Activated naive CD8-positive, alpha-beta T cell treated with anti-CD3 and anti-CD28 coated beads, Interleukin-2, amount 10 ng/mL, durations not matched to agents 7 days and 5 days (primary cell): ENCODE results near the gene LGMN. TPM values are rescaled to one million over a fixed set of nuclear protein-coding genes. Genes with fewer than 3 reads are reported as not detected.

Source experiments
- ATAC-seq: fragments of 150-1000 bp; cut with Tn5 transposase; one replicate; pipeline ENCODE4 v1.10.0; 2021; ENCODE audit warnings: low read depth, moderate library complexity
- POLR2A ChIA-PET: fragments of 350-600 bp; sonication (Branson Sonifier 250); formaldehyde crosslinking; loops from one replicate; lab custom pipeline; 2021; ENCODE audit warnings: antibody characterized with exemption; lab: Charles Lee
- DNase-seq: peaks from one replicate; pipeline ENCODE4 v3.0.0; 2021
- H3K27ac Mint-ChIP-seq: one replicate; pipeline ENCODE4 v1.8.0; 2022; ENCODE audit warnings: mild to moderate bottlenecking, mixed read lengths
- H3K27me3 Mint-ChIP-seq: one replicate; pipeline ENCODE4 v1.8.0; 2022; ENCODE audit warnings: mild to moderate bottlenecking, moderate library complexity, mixed read lengths
- H3K36me3 Mint-ChIP-seq: one replicate; pipeline ENCODE4 v1.8.0; 2021; ENCODE audit warnings: mild to moderate bottlenecking, mixed read lengths
- H3K4me1 Mint-ChIP-seq: one replicate; pipeline ENCODE4 v1.8.0; 2021; ENCODE audit warnings: mixed read lengths
- H3K4me3 Mint-ChIP-seq: one replicate; pipeline ENCODE4 v1.8.0; 2022; ENCODE audit warnings: mild to moderate bottlenecking, moderate library complexity, mixed read lengths
- H3K9me3 Mint-ChIP-seq: one replicate; pipeline ENCODE4 v1.8.0; 2021; ENCODE audit warnings: mixed read lengths
- total RNA-seq, 2 experiments: library from RNA; stranded (reverse); gene quantifications; one replicate each; pipeline ENCODE4 v1.2.3, GENCODE V29; 2021

The LGMN gene
- total RNA-seq, 2 experiments from 2014 or later, result 13.4 to 16.7 TPM

DNA sequence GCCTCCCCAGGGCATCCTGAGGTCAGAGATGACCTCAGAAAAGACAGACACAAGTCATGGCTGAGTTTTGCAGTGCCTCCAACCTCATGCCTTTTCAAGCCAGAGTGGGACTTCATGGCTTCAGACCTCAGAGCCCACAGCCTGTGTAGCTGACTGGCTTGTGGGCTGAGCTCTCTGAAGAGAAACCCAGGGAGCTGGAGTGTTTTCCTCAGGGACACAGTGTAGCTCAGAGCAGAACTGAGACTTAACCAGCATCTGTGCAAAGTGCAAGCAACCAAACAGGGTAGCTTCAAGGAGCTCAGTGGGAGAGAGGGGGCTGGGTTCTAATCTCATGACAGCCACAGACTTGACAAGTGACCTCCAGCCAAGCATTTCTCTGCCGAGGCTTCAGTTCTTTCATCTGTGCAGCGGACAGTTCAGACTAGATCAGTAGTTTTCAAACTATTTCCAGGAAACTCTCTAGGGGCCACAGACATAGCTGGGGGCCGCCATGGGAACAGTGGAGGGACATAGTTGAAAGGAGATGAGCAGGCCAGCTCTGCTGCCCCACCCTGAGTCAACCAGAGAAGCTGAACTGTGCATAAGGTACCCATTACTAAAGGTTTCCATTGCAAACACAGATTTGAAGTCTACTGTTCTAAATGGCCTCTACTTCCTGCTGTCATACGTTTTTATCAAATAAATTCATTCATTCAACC lies 80.0 kb downstream of the LGMN start:
- peaks cover 45% of the 10 kb centered on the region for H3K4me1 Mint-ChIP-seq
- peaks cover 47% of the 10 kb centered on the region for H3K36me3 Mint-ChIP-seq
- ATAC-seq (peak; percentile 32), DNase-seq (no peak)
- H3K27me3 Mint-ChIP-seq, result no peaks in the 10 kb centered on the region
- POLR2A ChIA-PET, result interaction anchor here (0.6 kb wide), 1 partner anchor 9 kb away, joined by 3 read pairs; no protein-coding TSS in a partner anchor
- H3K4me3 Mint-ChIP-seq, result no peak overlapping the region
- no peaks in the 10 kb centered on the region for H3K9me3 Mint-ChIP-seq
- peak overlapping the region; percentile 30 for H3K27ac Mint-ChIP-seq

DNA sequence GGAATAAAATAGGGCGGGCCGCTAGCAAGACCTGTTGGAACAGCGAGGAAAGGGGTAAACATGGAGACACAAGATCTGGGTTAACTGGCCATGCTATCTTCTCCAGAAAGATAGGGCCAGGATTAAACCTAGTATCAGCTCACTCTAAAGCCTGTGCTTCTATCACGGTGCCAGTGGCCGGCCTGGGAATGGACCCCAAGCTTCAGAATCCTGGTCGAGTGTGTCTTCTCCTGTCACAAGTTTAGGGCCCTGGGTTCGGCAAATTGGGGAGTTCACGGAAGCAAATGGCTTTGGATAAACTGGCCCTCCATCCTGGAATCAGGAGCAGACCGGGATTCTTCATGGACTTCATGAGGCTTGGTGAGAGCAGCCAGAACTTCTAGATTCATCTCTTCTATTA lies 82.2 kb downstream of the LGMN start:
- peak overlapping the region; percentile 61 for H3K27ac Mint-ChIP-seq
- H3K4me3 Mint-ChIP-seq, result no peak overlapping the region
- H3K36me3 Mint-ChIP-seq, result peaks cover 55% of the 10 kb centered on the region
- peaks cover 46% of the 10 kb centered on the region for H3K4me1 Mint-ChIP-seq
- POLR2A ChIA-PET, result interaction anchor here (2.3 kb wide), 1 partner anchor 14 kb away, joined by 5 read pairs; no protein-coding TSS in a partner anchor
- DNase-seq (no peak), ATAC-seq (no peak)
- H3K9me3 Mint-ChIP-seq, result no peaks in the 10 kb centered on the region
- H3K27me3 Mint-ChIP-seq, result no peaks in the 10 kb centered on the region

DNA sequence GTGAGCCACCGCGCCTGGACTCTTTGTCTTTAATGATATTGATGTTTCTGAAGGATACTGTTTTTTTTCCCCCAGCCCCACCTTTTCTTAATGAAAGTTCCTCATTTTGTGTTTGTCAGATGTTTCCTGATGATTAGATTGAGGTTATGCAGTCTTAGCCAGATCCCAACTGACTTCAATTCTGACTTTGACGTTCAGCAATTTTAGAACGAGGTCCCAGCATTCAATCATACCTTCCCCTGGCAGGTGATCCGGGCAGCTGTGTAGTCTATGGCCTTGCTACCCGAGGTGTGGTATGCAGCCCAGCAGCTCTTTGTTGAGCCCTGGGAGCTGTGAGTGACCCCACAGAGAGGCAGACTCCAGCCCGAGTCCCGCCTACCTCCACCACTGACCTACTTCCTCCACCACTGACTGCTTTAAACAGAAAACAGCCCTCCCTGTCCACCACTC lies 82.7 kb downstream of the LGMN start:
- peak overlapping the region; percentile 31 for H3K4me3 Mint-ChIP-seq
- H3K27ac Mint-ChIP-seq, result peak overlapping the region; percentile 61
- peaks cover 45% of the 10 kb centered on the region for H3K4me1 Mint-ChIP-seq
- ATAC-seq (no peak), DNase-seq (no peak)
- POLR2A ChIA-PET, result interaction anchor here (0.7 to 2.3 kb wide), 2 partner anchors 13 to 400 kb away, joined by 4 to 5 read pairs; no protein-coding TSS in a partner anchor
- H3K9me3 Mint-ChIP-seq, result no peaks in the 10 kb centered on the region
- no peaks in the 10 kb centered on the region for H3K27me3 Mint-ChIP-seq
- H3K36me3 Mint-ChIP-seq, result peaks cover 59% of the 10 kb centered on the region

DNA sequence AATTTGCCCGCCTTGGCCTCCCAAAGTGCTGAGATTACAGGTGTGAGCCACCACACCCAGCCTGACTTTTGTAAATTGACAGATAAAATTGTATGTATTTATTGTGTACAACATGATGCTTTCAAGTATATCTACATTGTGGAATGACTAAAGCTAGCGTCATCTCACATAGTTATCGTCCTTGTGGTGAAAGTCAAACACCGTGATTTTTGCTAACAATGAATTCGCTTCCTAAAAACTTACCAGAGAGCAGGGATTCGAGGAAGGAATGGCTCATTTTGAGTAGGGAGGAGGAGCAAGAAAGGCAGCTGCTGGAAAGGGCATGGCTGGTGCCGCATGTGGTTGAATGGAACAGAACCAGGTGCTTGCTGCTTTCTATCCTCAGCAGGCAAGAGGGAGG lies 85.4 kb downstream of the LGMN start:
- POLR2A ChIA-PET, result no interaction called here
- H3K4me1 Mint-ChIP-seq, result peaks cover 47% of the 10 kb centered on the region
- ATAC-seq (no peak), DNase-seq (no peak)
- H3K4me3 Mint-ChIP-seq, result no peak overlapping the region
- H3K9me3 Mint-ChIP-seq, result no peaks in the 10 kb centered on the region
- H3K27me3 Mint-ChIP-seq, result no peaks in the 10 kb centered on the region
- no peak overlapping the region for H3K27ac Mint-ChIP-seq
- H3K36me3 Mint-ChIP-seq, result peaks cover 69% of the 10 kb centered on the region

DNA sequence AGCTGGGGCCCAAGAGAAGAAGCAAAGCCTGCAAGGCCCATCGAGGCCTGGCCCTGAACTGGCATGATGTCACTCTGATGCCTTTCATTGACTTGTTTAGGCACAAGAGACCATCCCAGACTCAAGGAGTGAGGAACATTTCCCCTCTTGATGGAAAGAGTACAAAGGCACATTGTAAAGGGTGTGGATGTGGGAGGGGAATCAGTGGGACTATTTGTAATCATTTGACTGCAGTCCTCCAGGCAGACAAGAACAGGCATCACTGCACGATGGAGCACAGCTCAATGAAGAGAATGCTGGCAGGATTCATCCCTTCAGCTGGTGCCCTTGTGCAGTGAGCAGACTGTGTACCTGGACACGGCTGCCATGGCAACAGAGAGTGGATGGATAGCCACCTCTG lies 87.9 kb downstream of the LGMN start:
- no peak for ATAC-seq
- no peak for DNase-seq
- no peak overlapping the region for H3K27ac Mint-ChIP-seq
- H3K4me1 Mint-ChIP-seq, result peaks cover 54% of the 10 kb centered on the region
- POLR2A ChIA-PET, result no interaction called here
- H3K27me3 Mint-ChIP-seq, result no peaks in the 10 kb centered on the region
- no peaks in the 10 kb centered on the region for H3K9me3 Mint-ChIP-seq
- H3K36me3 Mint-ChIP-seq, result peaks cover 74% of the 10 kb centered on the region
- H3K4me3 Mint-ChIP-seq, result no peak overlapping the region

DNA sequence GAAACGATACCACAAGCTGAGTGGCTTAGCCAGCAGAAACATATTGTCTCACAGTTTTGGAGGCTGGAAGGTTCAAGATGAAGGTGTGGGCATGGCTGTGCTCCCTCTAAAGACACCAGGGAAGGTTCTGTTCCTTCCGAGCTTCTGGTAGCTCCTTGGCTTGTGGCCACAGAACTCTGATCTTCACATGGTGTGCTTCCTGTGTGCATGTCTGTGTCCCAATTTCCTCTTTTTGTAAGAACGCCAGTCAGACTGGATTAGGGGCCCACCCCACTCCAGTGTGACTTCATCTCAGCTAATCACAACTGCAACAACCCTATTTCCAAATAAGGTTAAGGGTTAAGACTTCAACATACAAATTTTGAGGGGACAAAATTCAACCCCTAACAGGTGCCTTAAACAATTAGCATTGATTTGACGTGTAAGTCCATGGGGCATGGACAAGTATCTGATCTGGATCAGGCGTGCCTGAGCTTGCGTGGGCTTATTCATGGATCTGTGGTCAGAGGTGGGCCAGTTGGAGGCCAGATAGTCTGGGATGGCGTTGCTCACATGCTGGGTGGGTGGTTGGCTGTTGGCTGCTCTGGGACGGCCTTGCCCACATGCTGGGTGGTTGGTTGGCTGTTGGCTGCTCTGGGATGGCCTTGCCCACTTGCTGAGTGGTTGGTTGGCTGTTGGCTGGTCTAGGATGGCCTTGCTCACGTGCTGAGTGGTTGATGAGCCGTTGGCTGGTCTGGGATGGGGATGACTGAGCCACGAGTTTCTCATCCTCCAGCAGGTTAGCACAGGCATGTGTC lies 88.5 kb downstream of the LGMN start:
- DNase-seq, result no peak
- H3K4me3 Mint-ChIP-seq, result no peak overlapping the region
- peak overlapping the region; percentile 51 for H3K27ac Mint-ChIP-seq
- H3K36me3 Mint-ChIP-seq, result peaks cover 76% of the 10 kb centered on the region
- H3K4me1 Mint-ChIP-seq, result peaks cover 56% of the 10 kb centered on the region
- H3K9me3 Mint-ChIP-seq, result no peaks in the 10 kb centered on the region
- peak; percentile 10 for ATAC-seq
- POLR2A ChIA-PET, result interaction anchor here (0.6 kb wide), 1 partner anchor 9 kb away, joined by 3 read pairs; no protein-coding TSS in a partner anchor
- H3K27me3 Mint-ChIP-seq, result no peaks in the 10 kb centered on the region

DNA sequence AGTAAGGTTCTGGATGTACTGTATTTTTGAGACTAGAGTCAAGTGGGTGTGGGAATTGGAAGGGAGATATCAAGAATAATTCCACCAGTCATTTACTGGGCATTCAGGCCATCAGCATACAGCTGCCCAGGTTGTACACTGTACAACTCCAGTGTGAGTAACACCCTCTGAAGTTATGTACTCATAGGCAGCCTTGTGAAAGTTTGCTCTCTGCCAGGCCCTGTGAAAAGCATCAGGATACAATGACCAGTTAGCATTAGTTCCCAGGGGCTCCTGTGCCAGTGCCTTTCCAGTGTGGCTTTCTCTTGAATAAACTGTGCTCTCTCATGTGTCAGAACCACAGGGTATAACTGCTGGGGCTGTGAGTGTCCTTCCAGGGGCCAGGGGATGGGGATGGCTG lies 89.7 kb downstream of the LGMN start:
- peaks cover 58% of the 10 kb centered on the region for H3K4me1 Mint-ChIP-seq

DNA sequence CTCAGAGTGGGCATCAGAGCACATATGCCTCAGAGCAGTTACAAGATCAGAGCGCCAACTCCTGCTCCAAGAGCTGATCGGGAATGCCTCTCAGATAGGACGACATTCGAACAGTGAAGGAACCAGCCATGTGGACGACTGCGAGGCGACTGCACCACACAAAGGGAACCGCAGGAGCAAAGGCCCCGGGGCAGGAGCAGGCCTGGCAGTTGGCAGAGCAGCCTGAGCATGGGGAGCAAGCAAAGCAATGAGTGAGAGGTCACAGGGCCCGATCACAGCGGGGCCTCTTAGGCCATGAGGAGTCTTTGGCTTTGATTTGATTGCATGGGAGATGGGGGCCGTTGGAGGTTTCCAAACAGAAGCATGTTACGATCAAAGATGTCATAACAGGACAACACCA lies 90.3 kb downstream of the LGMN start:
- H3K36me3 Mint-ChIP-seq, result peaks cover 77% of the 10 kb centered on the region
- H3K27me3 Mint-ChIP-seq, result no peaks in the 10 kb centered on the region

More for the DNA sequence above, 89.7 kb downstream of the LGMN start:
- peak overlapping the region; percentile 11 for H3K4me3 Mint-ChIP-seq
- no peak for DNase-seq
- H3K27ac Mint-ChIP-seq, result peak overlapping the region; percentile 31
- ATAC-seq, result no peak
- no peaks in the 10 kb centered on the region for H3K9me3 Mint-ChIP-seq
- H3K36me3 Mint-ChIP-seq, result peaks cover 73% of the 10 kb centered on the region
- POLR2A ChIA-PET, result no interaction called here
- H3K27me3 Mint-ChIP-seq, result no peaks in the 10 kb centered on the region

DNA sequence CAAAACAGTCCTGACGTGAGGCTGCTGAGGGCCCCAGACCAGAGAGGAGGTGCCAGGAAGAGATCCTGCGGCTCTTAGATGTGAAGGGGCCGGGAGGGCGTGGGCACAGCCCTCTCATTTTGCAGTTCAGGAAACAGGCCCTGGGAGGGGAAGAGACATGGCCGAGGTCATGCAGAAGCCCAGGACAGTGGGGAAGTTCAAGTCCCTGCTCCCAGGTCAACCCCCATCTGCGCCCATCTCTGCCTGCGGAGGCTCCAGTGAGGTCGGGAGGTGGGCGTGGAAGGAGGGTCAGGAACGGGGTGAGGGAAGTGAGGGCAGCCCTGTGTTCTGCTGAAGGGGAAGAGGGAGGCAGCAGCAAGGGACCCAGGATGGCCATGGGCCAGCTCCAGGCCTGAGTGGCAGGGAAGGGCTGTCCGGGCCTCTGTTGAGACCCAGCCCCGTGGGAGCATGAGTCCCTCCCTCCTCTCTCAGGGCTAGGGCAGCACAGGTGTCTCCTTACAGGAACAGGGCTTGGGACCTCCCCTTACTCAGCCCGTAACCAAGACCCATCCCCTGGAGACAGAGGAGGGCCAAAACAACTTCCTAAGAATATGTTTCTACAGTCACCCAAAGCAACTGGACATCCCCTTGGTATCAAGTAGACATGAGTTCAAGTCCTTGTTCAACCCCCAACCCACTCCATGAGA lies 90.8 kb downstream of the LGMN start:
- Mint-ChIP-seq H3K4me1 (peaks cover 64% of the 10 kb centered on the region), H3K9me3 (no peaks in the 10 kb centered on the region), H3K27ac (peak overlapping the region; percentile 41), H3K4me3 (peak overlapping the region; percentile 58), H3K27me3 (no peaks in the 10 kb centered on the region), H3K36me3 (peaks cover 76% of the 10 kb centered on the region)
- no peak for ATAC-seq
- no peak for DNase-seq
- POLR2A ChIA-PET, result interaction anchor here (0.5 to 1.2 kb wide), 2 partner anchors 13 to 504 kb away, joined by 3 to 8 read pairs; no protein-coding TSS in a partner anchor

More for the DNA sequence above, 90.3 kb downstream of the LGMN start:
- ATAC-seq (no peak), DNase-seq (no peak)
- POLR2A ChIA-PET, result interaction anchor here (0.5 kb wide), 1 partner anchor 505 kb away, joined by 8 read pairs; no protein-coding TSS in a partner anchor
- H3K27ac Mint-ChIP-seq, result peak overlapping the region; percentile 41
- no peaks in the 10 kb centered on the region for H3K9me3 Mint-ChIP-seq
- peaks cover 62% of the 10 kb centered on the region for H3K4me1 Mint-ChIP-seq
- H3K4me3 Mint-ChIP-seq, result peak overlapping the region; percentile 11

DNA sequence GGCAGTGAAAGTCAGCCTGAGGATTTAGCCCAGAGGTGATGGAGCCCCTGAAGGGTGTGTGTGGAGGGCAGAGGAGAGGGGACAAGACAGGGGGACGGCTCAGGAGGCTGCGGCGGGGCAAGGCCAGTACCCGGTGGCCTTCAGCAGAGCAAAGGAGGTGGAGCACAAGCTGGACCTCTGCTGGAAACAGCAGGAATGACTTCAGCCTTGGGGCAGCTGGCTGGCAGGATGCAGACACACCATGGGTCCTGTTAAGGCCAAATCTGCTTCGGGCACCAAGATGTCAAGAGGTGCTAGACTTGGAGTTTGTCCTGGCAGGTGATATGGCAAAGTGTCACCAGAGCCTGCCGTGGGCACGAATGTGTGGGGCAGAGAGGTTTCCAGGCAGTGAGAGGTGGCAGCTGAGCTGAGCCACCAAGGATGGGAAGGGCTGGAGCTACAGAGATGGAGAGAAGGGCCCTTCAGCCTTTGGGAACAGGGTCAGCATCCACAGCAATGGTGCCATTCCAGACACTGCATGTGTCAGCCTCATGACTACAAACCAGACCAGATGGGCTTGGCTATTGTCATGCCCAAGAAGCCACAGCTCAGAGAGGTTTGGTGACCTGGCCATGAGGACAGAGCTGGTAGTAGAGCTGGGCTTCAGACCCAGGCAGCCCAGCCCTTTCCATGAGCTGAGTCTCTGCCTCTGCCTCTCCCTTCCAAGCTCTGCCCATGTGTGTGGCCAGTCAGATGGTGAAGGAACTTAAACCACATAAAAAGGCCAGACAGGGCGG lies 91.9 kb downstream of the LGMN start:
- H3K9me3 Mint-ChIP-seq, result no peaks in the 10 kb centered on the region
- peaks cover 68% of the 10 kb centered on the region for H3K36me3 Mint-ChIP-seq
- peak overlapping the region; percentile 58 for H3K4me3 Mint-ChIP-seq
- POLR2A ChIA-PET, result interaction anchor here (1.2 kb wide), 1 partner anchor 14 kb away, joined by 3 read pairs; no protein-coding TSS in a partner anchor
- H3K27me3 Mint-ChIP-seq, result no peaks in the 10 kb centered on the region
- ATAC-seq, result no peak
- H3K27ac Mint-ChIP-seq, result peak overlapping the region; percentile 41
- H3K4me1 Mint-ChIP-seq, result peaks cover 71% of the 10 kb centered on the region
- no peak for DNase-seq

DNA sequence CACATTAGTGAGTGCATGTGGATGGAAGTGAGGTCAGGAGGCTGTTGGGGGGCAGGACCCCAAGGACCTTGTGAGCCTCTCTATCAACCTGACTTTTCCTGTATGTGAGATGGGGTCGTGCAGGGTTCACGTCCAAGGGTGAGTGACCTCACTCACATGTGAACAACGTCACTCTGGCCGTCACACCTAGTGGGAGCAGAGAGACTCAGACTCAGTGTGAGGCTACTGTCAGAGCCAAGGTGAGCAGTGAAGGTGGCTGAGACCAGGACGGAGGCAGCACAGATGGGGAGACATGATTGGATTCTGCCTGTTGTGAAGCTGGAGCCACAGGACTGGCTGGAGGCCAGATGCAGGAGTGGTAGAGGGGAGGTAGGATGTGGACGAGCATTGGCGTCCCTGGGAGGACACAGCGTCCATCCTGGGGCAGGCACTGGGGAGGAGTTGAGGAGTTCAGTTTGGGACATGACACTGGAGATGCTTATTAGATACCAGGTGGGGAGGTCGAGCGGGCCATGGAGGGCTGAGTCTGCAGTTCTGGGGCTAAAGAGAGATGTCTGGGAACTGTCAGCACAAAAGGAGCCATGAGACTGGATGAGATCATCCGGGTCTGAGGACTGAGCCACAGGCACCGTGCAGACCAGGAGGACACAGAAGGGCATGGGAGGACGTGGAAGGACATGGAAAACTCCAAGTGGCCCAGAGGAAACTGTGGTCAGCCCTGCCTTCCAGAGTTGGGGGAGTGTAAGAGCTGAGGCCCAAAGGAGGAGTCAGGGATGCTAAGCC lies 92.8 kb downstream of the LGMN start:
- POLR2A ChIA-PET, result no interaction called here
- DNase-seq, result no peak
- H3K4me1 Mint-ChIP-seq, result peaks cover 77% of the 10 kb centered on the region

More for the DNA sequence above, 92.8 kb downstream of the LGMN start:
- Mint-ChIP-seq H3K27ac (peak overlapping the region; percentile 41), H3K9me3 (no peaks in the 10 kb centered on the region), H3K4me3 (peak overlapping the region; percentile 58), H3K27me3 (no peaks in the 10 kb centered on the region), H3K36me3 (peaks cover 65% of the 10 kb centered on the region)
- no peak for ATAC-seq
